WTC11 (cell line): ENCODE results near the gene LRP4.

Experiments used
- ATF6 ChIP-seq: sonication (generic); formaldehyde crosslinking; IDR thresholded peaks from 2 replicates; pipeline ENCODE4 v1.8.1; 2023; ENCODE audit warnings: mild to moderate bottlenecking, missing genetic modification reagents
- CTCF ChIP-seq: fragments of 200-600 bp; IDR thresholded peaks from 2 replicates; pipeline ENCODE4 v1.8.0; 2022; ENCODE audit warnings: antibody characterized with exemption
- ETV6 ChIP-seq: sonication (generic); formaldehyde crosslinking; IDR thresholded peaks from 2 replicates; pipeline ENCODE4 v1.8.1; 2022; ENCODE audit warnings: mild to moderate bottlenecking, missing genetic modification reagents
- JUN ChIP-seq: sonication (generic); formaldehyde crosslinking; IDR thresholded peaks from 2 replicates; pipeline ENCODE4 v1.8.0; 2023; ENCODE audit warnings: mild to moderate bottlenecking, missing genetic modification reagents
- KAT7 ChIP-seq: sonication (generic); formaldehyde crosslinking; IDR thresholded peaks from 2 replicates; pipeline ENCODE4 v1.8.1; 2023; ENCODE audit warnings: missing genetic modification reagents, mild to moderate bottlenecking, borderline replicate concordance
- NR3C1 ChIP-seq: sonication (generic); formaldehyde crosslinking; conservative IDR thresholded peaks from 2 replicates; pipeline ENCODE4 v1.8.1; 2023; ENCODE audit warnings: low read depth, mild to moderate bottlenecking, missing genetic modification reagents
- RELA ChIP-seq: sonication (generic); formaldehyde crosslinking; IDR thresholded peaks from 2 replicates; pipeline ENCODE4 v1.8.1; 2022; ENCODE audit warnings: missing genetic modification reagents, mild to moderate bottlenecking, borderline replicate concordance
- TF ChIP-seq, protein P1 (sequence below): sonication (generic); formaldehyde crosslinking; IDR thresholded peaks from 2 replicates; pipeline ENCODE4 v1.8.1; 2023; ENCODE audit warnings: mild to moderate bottlenecking, missing genetic modification reagents, moderate library complexity

DNA sequence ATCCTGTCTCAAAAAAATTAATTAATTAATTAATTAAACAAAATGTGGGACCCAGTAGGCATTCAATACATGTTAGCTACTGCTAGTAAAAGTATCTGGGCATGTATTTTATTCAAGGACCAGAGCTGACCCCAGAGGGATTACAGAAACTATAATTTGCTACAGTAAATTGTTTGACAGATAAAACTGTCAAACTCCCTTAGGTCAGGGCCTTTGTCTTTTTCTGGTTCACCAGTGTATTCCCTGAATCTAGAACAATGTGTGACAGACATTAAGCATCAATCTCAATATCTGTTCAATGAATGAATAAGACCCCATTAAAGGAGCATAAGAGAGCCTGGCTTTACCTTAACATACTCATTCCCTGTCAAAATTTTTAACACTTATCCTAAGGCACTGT lies 78.2 kb downstream of the LRP4 start:
- TF ChIP-seq ETV6 (CRISPR knock-in tag), result no peak
- TF ChIP-seq CTCF, result no peak
- TF ChIP-seq RELA (CRISPR knock-in tag), result no peak
- TF ChIP-seq NR3C1 (CRISPR knock-in tag), result no peak
- TF ChIP-seq, protein P1, sequence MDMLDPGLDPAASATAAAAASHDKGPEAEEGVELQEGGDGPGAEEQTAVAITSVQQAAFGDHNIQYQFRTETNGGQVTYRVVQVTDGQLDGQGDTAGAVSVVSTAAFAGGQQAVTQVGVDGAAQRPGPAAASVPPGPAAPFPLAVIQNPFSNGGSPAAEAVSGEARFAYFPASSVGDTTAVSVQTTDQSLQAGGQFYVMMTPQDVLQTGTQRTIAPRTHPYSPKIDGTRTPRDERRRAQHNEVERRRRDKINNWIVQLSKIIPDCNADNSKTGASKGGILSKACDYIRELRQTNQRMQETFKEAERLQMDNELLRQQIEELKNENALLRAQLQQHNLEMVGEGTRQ (CRISPR knock-in tag), result no peak
- no peak for TF ChIP-seq JUN (CRISPR knock-in tag)
- TF ChIP-seq ATF6 (CRISPR knock-in tag), result no peak
- TF ChIP-seq KAT7 (CRISPR knock-in tag), result no peak
